Astrocyte of the spinal cord (primary cell): ENCODE results near the gene PRKCD.

Experiments
- DNase-seq: peaks from one replicate; pipeline ENCODE4 v3.0.0; 2011; ENCODE audit warnings: low read depth, low spot score
- H3K4me3 ChIP-seq: 2 replicates; pipeline ENCODE4 v1.5.1; 2011; ENCODE audit warnings: low read depth, mild to moderate bottlenecking, low read length, moderate library complexity
- in situ Hi-C: cut with HindIII; loops from 2 replicates; pipeline ENCODE4 v1.10.0; 2017; ENCODE audit warnings: low sequenced_read_pairs
- TF ChIP-seq, protein P1 (sequence below): IDR thresholded peaks from 2 replicates; pipeline ENCODE4 v1.5.1; 2012; ENCODE audit warnings: low read depth, mild to moderate bottlenecking, low read length, inconsistent platforms

PRKCD gene

DNA sequence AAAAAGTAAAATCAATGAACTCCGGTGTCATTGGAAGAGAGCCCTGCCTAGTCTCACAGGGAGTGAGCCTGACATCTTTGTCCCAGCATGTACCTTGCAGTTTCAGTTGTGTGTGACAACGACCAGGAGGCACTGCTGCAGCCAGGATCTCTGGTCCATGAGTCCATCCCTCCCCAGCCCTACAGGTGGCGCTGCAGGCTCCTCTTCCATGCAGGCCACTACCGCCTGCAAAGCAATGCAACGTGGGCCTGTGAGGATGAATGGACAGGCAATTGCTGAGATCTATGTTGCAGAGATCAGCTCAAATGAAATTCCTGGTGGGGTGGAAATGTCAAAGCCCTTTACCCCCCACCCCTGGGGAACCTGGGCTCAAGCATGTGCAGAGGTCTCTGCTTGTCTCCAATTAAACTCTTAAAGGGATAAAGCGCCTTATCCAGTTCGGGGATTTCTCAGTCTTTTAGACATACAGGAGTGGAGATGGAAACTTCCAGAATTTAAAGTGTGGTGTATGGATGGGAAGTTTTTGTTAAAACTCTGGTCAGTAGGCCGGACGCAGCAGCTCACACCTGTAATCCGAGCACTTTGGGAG is 59.0 kb downstream of the PRKCD start:
- in situ Hi-C loops, result no loop called here
- no peak overlapping the region for H3K4me3 ChIP-seq
- peak; percentile 80 for DNase-seq
- TF ChIP-seq, protein P1, sequence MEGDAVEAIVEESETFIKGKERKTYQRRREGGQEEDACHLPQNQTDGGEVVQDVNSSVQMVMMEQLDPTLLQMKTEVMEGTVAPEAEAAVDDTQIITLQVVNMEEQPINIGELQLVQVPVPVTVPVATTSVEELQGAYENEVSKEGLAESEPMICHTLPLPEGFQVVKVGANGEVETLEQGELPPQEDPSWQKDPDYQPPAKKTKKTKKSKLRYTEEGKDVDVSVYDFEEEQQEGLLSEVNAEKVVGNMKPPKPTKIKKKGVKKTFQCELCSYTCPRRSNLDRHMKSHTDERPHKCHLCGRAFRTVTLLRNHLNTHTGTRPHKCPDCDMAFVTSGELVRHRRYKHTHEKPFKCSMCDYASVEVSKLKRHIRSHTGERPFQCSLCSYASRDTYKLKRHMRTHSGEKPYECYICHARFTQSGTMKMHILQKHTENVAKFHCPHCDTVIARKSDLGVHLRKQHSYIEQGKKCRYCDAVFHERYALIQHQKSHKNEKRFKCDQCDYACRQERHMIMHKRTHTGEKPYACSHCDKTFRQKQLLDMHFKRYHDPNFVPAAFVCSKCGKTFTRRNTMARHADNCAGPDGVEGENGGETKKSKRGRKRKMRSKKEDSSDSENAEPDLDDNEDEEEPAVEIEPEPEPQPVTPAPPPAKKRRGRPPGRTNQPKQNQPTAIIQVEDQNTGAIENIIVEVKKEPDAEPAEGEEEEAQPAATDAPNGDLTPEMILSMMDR, result peak; percentile 99

DNA sequence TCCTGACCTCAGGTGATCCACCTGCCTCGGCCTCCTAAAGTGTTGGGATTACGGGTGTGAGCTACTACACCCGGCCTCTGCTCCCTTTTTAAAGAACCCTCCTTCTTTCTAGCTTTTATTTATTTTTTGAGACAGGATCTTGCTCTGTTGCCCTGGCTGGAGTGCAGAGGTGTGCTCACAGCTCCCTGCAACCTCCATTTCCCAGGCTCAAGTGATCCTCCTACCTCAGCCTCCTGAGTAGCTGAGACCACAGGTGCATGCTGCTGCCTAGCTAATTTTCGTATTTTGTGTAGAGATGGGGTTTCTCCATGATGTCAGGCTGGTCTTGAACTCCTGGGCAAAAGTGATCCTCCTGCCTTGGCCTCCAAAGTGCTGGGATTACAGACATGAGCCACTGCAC is 60.3 kb downstream of the PRKCD start:
- DNase-seq, result no peak
- no peak overlapping the region for H3K4me3 ChIP-seq
- TF ChIP-seq, protein P1, result no peak
- in situ Hi-C loops, result no loop called here

DNA sequence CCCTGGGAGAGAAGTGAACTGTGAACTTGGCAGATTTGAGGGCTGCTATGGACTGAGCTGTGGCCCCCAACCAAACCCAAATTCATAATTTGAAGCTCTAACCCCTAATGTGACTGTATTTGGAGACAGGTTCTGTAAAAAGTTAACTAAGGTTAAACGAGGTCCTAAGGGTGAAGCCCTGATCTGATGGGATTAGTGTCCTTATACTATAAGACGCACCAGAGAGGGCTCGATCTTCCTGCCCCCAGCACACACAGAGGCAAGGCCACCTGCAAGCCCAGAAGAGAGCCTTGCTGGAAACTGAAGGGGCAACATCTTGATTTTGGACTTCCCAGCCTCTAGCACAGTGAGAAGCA is 60.8 kb downstream of the PRKCD start:
- DNase-seq, result no peak
- TF ChIP-seq, protein P1, result no peak
- H3K4me3 ChIP-seq, result no peak overlapping the region
- in situ Hi-C loops, result no loop called here

DNA sequence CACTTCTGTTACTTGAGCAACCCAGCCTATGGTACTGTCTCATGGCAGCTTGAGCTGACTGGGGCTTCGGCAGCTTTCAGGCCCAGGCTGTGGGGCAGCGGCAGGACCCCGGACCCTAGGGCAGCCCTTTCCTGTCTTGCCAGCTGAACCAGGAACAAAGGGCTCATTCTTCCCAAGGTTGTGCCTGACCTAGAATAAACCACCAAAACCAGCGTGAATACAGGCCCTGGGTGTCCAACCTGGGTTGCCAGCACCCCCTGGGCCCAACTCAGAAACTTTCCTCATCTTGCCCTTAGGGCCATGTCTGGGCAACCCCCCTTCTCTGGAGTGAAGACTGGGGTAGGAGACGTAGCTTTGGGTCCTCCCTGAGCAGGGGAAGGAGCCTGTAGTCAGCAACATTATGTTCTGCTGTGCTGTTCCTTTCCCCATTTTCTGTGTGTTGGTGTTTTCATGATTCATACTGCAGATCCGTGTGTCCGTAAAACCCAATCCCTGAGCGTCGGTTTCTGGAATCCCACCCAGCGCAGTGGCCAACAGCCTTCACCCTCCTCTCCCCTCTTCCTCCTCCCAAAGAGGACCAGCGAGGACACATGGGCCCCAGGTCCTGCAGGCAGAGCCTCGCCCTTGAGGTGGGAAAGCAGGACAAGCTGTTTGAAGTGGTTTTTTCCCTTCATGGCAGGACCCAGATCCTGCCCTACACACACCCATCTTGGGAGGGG is 61.3 kb downstream of the PRKCD start:
- no peak overlapping the region for H3K4me3 ChIP-seq
- in situ Hi-C loops, result no loop called here
- DNase-seq, result no peak
- TF ChIP-seq, protein P1, result no peak

DNA sequence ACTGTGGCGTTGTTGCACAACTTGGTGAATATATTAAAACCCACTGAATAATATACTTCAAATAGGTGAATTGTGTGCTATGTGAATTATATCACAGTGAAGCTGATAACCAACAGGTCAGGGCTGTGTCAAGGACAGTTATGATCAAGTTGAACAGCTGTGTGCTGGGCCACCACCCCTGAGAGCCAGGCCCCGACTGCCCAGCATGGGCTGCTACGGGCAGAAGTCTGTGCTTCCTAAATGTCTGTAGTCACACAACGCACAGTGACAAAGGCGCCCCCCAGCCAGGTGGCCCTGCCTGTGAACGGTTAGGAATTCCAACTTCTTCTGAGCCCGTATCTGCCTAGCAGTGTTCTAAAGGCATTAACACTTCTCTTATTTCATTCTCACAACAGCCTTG is 62.0 kb downstream of the PRKCD start:
- TF ChIP-seq, protein P1, result no peak
- in situ Hi-C loops, result no loop called here
- DNase-seq, result no peak
- H3K4me3 ChIP-seq, result no peak overlapping the region

DNA sequence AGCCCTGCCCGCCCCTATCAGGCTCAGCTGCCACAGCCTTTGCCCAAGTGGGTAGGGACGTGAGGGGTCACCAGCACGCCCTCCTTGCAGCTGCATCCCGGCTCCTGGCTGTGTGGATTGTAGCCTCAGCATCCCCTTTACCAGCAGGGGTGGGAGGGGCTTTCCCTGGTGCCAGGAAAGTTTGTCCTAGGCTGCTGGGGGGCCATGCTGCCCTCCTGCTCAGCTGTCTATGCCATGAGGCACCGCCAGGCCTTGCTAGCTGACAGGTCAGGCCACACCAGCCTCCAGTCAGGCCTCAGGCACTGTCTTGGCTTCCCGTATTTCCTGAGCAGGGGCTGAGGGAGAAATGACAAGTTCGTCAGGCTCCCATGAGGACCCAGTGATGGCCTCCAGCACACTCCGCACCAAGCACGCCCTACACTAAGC is 62.5 kb downstream of the PRKCD start:
- no peak overlapping the region for H3K4me3 ChIP-seq
- in situ Hi-C loops, result no loop called here
- no peak for DNase-seq
- TF ChIP-seq, protein P1, result no peak
